KBM-7 (cell line): ENCODE data around the gene PDCD1.
"Not testable (repeated sequence)": the region's sequence is repeated elsewhere in the genome, so short reads cannot be mapped to it uniquely, and the experiment has no call there.

Experiments
- DNase-seq: peaks from one replicate; pipeline ENCODE4 v3.0.0-alpha.2; 2015
- in situ Hi-C: fragments of 300-500 bp; cut with MboI; formaldehyde crosslinking; loops from 2 replicates; pipeline ENCODE4 v1.14.3; 2020; ENCODE audit warnings: low sequenced_read_pairs, low pct_unique_long_range_greater_than_20kb, mixed read lengths

The PDCD1 gene

GRCh38 chr2:241882091-241882625 is 23.5 kb upstream of the PDCD1 start:
- peak; percentile 83 for DNase-seq
- in situ Hi-C loops = no loop called here

GRCh38 chr2:241880311-241881073 is 21.8 kb upstream of the PDCD1 start:
- no peak for DNase-seq
- in situ Hi-C loops = no loop called here

- in situ Hi-C loops = no loop called here
These were observed 20.6 kb upstream of the PDCD1 start for GRCh38 chr2:241879326-241879725.

GRCh38 chr2:241877989-241878970 is 19.6 kb upstream of the PDCD1 start:
- DNase-seq = peak; percentile 73

More at GRCh38 chr2:241879326-241879725, 20.6 kb upstream of the PDCD1 start:
- no peak for DNase-seq

GRCh38 chr2:241877197-241877685 is 18.5 kb upstream of the PDCD1 start:
- no peak for DNase-seq
- in situ Hi-C loops = no loop called here

More at GRCh38 chr2:241877989-241878970, 19.6 kb upstream of the PDCD1 start:
- in situ Hi-C loops = no loop called here

GRCh38 chr2:241876528-241877196 is 18.0 kb upstream of the PDCD1 start:
- no peak for DNase-seq
- in situ Hi-C loops = no loop called here

- in situ Hi-C loops = not testable (repeated sequence)
- DNase-seq = peak; percentile 65
These were observed 17.2 kb upstream of the PDCD1 start for GRCh38 chr2:241875754-241876527.

GRCh38 chr2:241874277-241874925 is 15.7 kb upstream of the PDCD1 start:
- DNase-seq = no peak
- in situ Hi-C loops = no loop called here

- in situ Hi-C loops = no loop called here
- DNase-seq = no peak
These were observed 15.1 kb upstream of the PDCD1 start for GRCh38 chr2:241873803-241874110.

GRCh38 chr2:241873081-241873802 is 14.5 kb upstream of the PDCD1 start:
- DNase-seq = no peak
- in situ Hi-C loops = no loop called here

- no peak for DNase-seq
- in situ Hi-C loops = no loop called here
These were observed 13.6 kb upstream of the PDCD1 start for GRCh38 chr2:241872313-241872642.

- in situ Hi-C loops = no loop called here
- no peak for DNase-seq
These were observed 13.0 kb upstream of the PDCD1 start for GRCh38 chr2:241871538-241872312.

GRCh38 chr2:241870611-241871537 is 12.2 kb upstream of the PDCD1 start:
- no peak for DNase-seq
- in situ Hi-C loops = no loop called here

GRCh38 chr2:241870081-241870541 is 11.4 kb upstream of the PDCD1 start:
- in situ Hi-C loops = no loop called here
- DNase-seq = no peak

- in situ Hi-C loops = no loop called here
- DNase-seq = no peak
These were observed 10.6 kb upstream of the PDCD1 start, which contains the start of gene RTP5 for GRCh38 chr2:241869087-241869961. RTP5 (plus strand) TSS chr2:241869729; CDS start chr2:241869757, 28 bp downstream.
